Stromal cell of bone marrow (primary cell): ENCODE results near the gene FOXP4.
"Not testable (repeated sequence)": the region's sequence is repeated elsewhere in the genome, so short reads cannot be mapped to it uniquely, and the experiment has no call there.

Experiments used
- DNase-seq: peaks from one replicate; pipeline ENCODE4 v3.0.0-alpha.2; 2012; ENCODE audit warnings: low read depth

The FOXP4 gene

GRCh38 chr6:41600499-41601247 lies 54.5 kb downstream of the FOXP4 start:
- DNase-seq: no peak

- DNase-seq: no peak
Observed at GRCh38 chr6:41601248-41601549, 55.0 kb downstream of the FOXP4 start.

- no peak for DNase-seq
Observed at GRCh38 chr6:41602422-41602743, 56.2 kb downstream of the FOXP4 start.

- peak; percentile 65 for DNase-seq
Observed at GRCh38 chr6:41602864-41603608, 56.9 kb downstream of the FOXP4 start.

GRCh38 chr6:41604006-41604405 lies 57.8 kb downstream of the FOXP4 start:
- DNase-seq: no peak

- no peak for DNase-seq
Observed at GRCh38 chr6:41605649-41606048, 59.5 kb downstream of the FOXP4 start.

- no peak for DNase-seq
Observed at GRCh38 chr6:41607036-41607435, 60.9 kb downstream of the FOXP4 start.

GRCh38 chr6:41607736-41608135 lies 61.6 kb downstream of the FOXP4 start:
- no peak for DNase-seq

GRCh38 chr6:41608443-41609151 lies 62.4 kb downstream of the FOXP4 start:
- DNase-seq: no peak

- DNase-seq: no peak
Observed at GRCh38 chr6:41614715-41615114, 68.5 kb downstream of the FOXP4 start.

GRCh38 chr6:41615311-41615710 lies 69.1 kb downstream of the FOXP4 start:
- no peak for DNase-seq

- DNase-seq: no peak
Observed at GRCh38 chr6:41618598-41618997, 72.4 kb downstream of the FOXP4 start.

GRCh38 chr6:41619193-41619592 lies 73.0 kb downstream of the FOXP4 start:
- not testable (repeated sequence) for DNase-seq

- DNase-seq: no peak
Observed at GRCh38 chr6:41621367-41621766, 75.2 kb downstream of the FOXP4 start.

- DNase-seq: no peak
Observed at GRCh38 chr6:41621802-41622201, 75.6 kb downstream of the FOXP4 start.

GRCh38 chr6:41622206-41622988 lies 76.2 kb downstream of the FOXP4 start:
- no peak for DNase-seq

- no peak for DNase-seq
Observed at GRCh38 chr6:41623330-41623729, 77.1 kb downstream of the FOXP4 start.

GRCh38 chr6:41624621-41625380 lies 78.6 kb downstream of the FOXP4 start:
- DNase-seq: no peak

- DNase-seq: no peak
Observed at GRCh38 chr6:41625442-41625841, 79.3 kb downstream of the FOXP4 start.

GRCh38 chr6:41626022-41626421 lies 79.8 kb downstream of the FOXP4 start:
- DNase-seq: no peak

- no peak for DNase-seq
Observed at GRCh38 chr6:41626917-41627316, 80.7 kb downstream of the FOXP4 start.

- DNase-seq: no peak
Observed at GRCh38 chr6:41629128-41629527, 82.9 kb downstream of the FOXP4 start.
